OCI-LY3 (cell line): Measurements from ENCODE around the gene DHX29.

Source experiments
- EZH2phosphoT487 ChIP-seq: fragments of 200-600 bp; shearing (Covaris generic); IDR thresholded peaks from 2 replicates; pipeline ENCODE4 v1.6.1; 2018; ENCODE audit warnings: antibody characterized with exemption, mixed run types, low read depth
- TF ChIP-seq, protein P1 (sequence below): fragments of 200-600, 300-600 bp; sonication (generic); IDR thresholded peaks from 2 replicates; pipeline ENCODE4 v1.5.1; 2014; ENCODE audit warnings: antibody characterized with exemption, low read length, low read depth

DNA sequence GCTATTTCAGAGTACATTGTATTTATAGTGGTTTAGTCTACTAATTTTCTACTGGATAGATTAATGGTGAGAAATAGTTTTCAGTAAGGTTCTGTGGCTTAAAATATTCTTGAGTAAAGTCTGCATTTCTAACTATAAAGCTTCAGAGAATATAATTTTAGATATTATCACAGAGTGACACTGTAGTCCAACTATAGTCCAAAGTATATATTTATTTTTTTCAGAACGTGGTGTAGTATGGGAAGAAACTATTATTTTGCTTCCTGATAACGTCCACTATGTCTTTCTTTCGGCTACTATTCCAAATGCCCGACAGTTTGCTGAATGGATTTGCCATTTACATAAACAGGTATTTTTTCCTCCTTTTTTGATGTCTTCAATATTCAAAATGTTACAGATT, 35.6 kb upstream of the DHX29 start:
- TF ChIP-seq, protein P1, sequence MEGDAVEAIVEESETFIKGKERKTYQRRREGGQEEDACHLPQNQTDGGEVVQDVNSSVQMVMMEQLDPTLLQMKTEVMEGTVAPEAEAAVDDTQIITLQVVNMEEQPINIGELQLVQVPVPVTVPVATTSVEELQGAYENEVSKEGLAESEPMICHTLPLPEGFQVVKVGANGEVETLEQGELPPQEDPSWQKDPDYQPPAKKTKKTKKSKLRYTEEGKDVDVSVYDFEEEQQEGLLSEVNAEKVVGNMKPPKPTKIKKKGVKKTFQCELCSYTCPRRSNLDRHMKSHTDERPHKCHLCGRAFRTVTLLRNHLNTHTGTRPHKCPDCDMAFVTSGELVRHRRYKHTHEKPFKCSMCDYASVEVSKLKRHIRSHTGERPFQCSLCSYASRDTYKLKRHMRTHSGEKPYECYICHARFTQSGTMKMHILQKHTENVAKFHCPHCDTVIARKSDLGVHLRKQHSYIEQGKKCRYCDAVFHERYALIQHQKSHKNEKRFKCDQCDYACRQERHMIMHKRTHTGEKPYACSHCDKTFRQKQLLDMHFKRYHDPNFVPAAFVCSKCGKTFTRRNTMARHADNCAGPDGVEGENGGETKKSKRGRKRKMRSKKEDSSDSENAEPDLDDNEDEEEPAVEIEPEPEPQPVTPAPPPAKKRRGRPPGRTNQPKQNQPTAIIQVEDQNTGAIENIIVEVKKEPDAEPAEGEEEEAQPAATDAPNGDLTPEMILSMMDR = no peak
- no peak for TF ChIP-seq EZH2phosphoT487
